Caki2 (cell line): ENCODE results near the gene MKX. TPM values are rescaled to one million over a fixed set of nuclear protein-coding genes. Genes with fewer than 3 reads are reported as not detected.

Experiments used
- DNase-seq: peaks from one replicate; pipeline ENCODE4 v3.0.0-alpha.2; 2015; ENCODE audit warnings: low read depth
- in situ Hi-C: cut with HindIII; loops from 2 replicates; pipeline ENCODE4 v1.10.0; 2016; ENCODE audit warnings: low sequenced_read_pairs, low pct_unique_long_range_greater_than_20kb, mixed read lengths
- total RNA-seq: library from RNA; depleted of rRNA; stranded (reverse); fragments of >200 nt; shearing (Covaris generic); gene quantifications from 2 replicates; pipeline ENCODE4 v1.2.3, GENCODE V29; 2014; ENCODE audit warnings: low replicate concordance

MKX gene
- total RNA-seq, 1 experiment from 2014 or later: not detected

DNA sequence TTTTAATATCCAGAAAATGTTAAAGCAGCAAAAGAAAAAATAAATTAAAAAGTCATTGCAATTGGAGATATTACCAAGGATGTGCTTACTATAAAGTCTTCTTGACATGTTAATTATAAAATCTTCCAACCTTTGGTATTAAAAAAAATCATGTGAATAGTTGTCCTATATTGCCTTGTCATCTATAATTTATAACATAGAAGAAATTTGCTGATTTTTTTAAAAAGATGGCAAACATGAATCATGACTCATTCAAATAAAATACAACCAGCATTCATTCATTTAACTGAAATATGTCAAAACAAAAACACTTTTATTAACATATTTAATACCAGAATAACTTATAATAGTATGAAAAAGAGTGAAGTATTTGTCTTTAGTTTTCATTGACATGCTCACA, 72.6 kb downstream of the MKX start:
- in situ Hi-C loops: no loop called here
- no peak for DNase-seq

DNA sequence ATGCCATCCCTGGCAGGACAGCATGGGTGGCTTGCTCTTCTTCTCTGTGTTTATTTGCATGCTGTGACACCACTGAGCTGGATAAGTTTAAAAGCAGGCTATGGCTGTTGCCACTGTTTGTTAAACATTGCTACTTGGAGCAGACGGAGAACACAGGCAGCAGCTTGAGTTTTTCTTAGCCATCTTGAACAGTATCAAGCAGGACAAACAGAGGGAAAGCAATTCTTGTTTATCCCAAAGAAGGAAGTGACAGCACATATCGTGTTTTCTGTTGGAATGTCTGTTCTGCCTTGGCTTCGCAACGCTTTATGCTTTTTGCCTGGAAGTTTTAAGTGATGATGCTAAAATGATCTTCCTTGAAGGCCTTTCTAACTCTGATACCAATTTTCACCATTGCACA, 73.8 kb downstream of the MKX start:
- in situ Hi-C loops: no loop called here
- no peak for DNase-seq

DNA sequence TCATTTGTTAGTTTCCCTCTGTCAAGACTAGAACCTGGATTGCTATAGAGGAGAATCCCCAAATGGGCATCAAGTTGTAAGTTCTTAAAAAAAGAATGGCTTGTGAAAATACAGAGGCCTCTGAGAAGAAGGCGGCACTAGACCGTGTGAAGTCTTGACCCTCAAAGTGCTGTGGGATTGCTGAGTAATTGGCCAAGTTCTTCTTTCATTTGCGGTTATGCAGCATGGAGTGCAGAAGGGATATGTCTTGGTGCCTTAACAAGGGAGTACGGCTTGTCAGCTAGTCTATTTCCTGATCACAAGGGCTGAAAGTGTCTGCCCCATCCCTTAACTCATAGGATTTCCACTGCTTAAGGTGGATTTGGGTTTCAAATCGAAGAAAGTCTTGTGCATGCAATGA, 81.2 kb downstream of the MKX start:
- in situ Hi-C loops: no loop called here
- no peak for DNase-seq

DNA sequence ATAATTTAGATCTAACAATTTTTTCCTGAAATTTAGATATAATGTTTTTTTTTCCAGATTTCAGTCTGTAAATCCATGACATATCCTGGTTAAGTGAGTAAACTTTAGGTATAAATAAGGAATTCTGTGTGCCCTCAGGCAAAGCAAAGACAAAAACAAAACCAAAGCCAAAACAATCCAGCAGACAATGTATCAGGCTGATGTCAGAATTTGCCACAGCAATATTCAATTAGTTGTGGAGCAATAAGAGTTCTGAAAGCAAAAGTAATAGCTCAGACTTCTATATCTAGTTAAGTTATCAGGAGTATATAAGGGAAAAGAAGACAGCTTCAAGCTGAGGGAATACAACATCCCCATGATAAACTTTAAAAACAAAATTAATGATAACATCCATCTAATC, 82.0 kb downstream of the MKX start:
- in situ Hi-C loops: no loop called here
- DNase-seq: no peak

DNA sequence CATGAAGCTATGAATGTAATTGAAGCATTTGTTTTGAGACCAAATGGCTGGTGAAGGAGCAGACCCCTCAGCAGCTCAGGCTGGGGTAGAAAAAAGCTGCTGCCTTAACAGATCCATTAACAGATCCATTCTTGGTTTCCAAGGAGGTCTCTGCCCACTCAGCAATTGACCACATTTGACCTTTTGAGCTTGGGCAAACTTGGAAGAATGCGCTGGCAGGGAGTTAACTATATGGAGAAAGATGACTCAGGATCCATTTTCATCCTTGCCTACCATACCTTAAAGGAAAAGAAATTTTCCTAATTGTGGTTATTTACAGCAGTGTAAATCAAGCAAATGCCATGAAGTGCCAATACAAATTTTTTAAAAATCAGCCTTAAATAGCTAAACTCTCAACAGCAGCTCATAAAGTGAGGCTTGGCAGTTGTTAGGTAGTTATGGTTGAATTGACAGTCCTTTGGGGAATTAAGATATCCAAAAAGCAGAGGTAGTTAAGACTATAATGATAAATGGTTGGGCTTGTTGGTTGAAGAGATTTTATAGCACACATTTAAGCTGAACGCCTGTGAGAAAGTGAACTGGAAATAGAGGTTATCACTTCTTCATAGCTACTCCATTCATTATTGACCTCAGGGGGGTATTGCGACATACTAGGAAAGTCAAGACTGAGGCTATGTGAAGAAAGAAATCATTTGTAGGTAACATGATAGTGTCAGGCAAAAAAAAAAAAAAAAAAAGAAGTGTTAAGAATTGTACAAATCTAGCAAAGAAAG, 83.9 kb downstream of the MKX start:
- no peak for DNase-seq
- in situ Hi-C loops: no loop called here

DNA sequence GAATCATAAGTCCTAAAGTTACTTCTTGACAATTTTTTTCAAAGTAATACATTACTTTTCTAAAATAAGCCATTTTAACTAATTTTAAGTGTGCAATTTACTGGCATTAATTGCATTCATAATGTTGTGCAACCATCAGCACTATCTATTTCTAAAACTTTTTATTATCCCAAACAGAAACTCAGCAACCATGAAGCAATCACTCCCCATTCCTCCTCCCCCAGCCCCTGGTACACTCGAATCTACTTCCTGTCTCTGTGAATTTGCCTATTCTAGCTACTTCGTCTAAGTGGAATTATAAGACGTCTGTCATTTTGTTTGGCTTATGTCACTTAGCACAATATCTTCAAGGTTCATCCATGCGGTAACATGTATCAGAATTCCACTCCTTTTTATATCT, 84.9 kb downstream of the MKX start:
- DNase-seq: no peak
- in situ Hi-C loops: no loop called here

DNA sequence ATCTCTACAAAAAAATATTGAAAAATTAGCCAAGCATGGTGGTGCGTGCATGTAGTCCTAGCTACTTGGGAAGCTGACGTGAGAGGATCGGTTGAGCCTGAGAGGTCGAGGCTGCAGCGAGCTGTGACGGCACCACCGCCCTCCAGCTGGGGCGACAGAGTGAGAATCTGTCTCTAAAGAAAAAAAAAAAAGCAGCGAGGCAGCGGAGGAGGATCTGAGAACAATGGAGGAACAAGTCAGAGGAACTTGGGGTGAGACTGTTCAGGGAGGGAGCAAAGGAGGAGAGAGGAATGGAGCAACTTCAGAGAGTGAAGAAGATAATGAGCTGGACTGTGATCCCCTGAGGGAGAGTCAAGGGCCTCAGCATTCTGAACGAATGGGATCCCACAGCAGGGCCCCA, 85.4 kb downstream of the MKX start:
- in situ Hi-C loops: no loop called here
- DNase-seq: no peak

DNA sequence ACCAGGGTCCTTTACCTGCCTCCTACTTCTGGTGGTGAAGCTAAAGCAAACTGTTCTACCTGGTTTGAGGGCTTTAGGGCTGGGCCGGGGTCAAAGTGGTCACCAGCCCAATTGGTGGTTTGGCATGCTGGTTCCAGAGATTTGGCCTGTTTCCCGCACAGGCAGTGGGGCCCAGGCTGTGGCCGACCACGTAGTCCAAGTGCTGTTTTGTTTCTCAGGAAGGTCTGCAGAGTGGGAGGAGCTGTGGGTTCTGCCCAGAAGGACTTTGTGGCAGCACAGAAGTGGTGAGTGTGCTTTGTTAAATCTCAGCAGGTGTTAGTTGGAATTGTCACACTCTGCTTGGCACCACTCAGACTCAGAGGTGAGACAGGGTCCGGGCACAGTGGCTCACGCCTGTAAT, 85.8 kb downstream of the MKX start:
- no peak for DNase-seq
- in situ Hi-C loops: no loop called here

DNA sequence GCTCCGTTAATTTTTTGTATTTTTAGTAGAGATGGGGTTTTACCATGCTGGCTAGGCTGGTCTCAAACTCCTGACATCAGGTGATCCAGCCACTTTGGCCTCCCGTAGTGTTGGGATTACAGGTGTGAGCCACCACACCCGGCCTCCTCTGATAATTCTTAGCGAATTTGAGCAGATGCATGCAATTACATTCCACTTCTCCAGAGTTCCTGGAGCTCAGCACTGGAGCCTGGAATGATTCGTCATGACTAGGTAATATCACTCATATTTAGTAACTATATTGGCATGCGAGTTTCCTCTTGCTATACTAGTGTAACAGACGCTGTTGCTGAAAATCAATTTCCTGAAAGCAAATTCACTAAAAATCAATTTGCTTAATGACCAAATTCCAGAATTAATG, 86.8 kb downstream of the MKX start:
- no peak for DNase-seq
- in situ Hi-C loops: no loop called here

DNA sequence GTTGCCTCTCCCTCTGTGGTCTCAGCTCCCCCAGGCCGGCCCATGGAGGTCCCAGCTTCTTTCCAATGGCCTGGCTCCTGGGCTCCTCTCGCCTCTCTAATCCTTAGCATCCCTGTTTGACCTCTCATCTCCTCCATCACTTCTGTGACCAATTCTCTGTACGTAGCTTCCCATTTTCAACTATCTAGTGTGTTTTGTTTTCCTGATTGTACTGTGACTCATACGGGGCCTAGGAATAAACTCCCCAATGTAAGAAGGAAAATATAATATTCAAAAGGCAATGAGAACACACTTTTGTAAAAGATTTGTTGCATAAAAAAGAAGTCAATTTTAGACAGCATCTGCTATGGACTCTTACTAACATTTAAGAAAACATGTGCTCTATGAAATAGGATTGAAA, 90.3 kb downstream of the MKX start:
- in situ Hi-C loops: no loop called here
- no peak for DNase-seq

DNA sequence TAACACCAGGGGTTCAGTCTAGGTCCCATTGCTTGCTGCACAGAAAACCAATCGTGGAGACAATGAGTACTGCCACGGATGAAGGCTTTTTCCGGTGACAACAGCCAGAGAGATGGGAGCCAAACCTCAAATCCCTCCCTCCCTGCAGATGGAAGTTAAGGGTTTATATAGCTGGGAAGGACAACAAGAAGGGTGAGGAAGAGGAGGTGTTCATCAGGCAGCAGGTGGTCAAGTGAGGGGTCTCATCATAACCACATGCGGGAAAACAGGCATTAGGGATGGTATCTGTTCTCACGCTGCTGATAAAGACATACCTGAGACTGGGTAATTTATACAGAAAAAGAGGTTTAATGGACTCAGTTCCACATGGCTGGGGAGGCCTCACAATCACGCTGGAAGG, 91.3 kb downstream of the MKX start:
- DNase-seq: no peak
- in situ Hi-C loops: no loop called here

DNA sequence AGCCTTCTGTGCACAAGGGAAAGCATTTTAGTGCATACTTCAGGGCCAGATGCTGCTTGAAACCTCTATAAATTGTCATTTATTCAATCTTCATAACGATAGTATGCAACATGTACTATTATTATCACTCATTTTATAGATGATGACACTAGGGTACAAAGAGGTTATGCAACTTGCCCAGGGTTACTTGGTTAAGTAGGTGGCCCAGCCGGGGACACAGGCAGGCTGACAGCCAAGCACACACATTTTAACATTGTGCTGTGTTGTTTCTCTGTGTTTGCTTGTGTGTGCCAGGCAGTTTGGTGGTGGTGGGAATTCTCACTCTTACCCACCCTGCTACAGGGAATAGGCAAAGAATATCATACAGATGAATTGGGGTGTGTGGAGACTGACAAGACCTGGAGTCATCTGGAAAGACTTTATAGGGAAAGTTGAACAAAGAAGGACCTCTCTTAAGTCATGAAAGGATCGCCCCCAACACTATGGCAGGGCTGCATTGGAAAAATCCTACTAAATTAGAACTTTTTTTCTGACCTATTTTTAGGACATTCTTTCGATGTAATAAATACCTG, 98.9 kb downstream of the MKX start:
- in situ Hi-C loops: no loop called here
- no peak for DNase-seq

DNA sequence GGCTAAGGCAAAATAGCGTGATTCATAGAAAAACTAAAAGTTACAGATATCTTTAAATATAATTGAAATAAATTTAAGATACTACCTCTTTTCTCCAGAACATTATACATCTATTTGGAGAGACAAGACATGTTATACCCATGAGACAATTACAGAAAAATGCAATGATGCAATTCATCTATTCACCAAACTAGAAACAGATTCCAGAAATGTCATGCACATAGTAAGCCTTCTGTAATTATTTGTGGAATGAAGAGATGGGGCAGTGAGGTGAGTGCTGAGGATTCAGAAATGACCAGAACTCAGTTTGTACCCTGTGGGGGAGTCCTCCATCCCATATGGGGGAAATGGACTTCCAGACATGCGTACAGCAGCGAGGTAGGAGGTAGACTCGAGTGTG, 99.4 kb downstream of the MKX start:
- in situ Hi-C loops: no loop called here
- DNase-seq: no peak

DNA sequence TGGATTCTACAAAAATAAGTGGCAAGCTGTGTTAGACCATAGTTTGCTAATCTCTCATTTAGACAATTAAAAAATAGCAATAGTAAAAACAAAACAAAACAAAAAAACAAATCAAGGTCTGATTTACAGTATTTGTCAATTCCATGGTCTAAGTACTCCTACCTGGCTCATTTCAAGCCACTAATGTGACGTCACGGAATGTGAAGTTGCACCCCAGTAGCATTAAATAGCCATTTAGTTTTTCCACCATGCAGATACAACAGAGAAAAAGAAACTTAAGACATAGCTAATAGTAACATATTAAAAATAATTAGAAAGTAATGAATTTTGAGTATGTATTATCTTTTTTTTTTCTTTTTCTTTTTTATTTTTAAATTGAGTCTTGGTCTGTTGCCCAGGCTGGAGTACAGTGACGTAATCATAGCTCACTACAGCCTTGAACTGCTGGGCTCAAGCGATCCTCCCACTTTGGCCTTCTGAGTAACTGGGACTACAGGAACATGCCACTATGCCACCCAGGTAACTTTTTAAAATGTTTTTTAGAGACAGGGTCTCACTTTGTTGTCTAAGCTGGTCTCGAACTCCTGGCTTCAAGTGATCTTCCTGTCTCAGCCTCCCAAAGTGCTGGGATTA, 101.2 kb downstream of the MKX start:
- no peak for DNase-seq
- in situ Hi-C loops: no loop called here

DNA sequence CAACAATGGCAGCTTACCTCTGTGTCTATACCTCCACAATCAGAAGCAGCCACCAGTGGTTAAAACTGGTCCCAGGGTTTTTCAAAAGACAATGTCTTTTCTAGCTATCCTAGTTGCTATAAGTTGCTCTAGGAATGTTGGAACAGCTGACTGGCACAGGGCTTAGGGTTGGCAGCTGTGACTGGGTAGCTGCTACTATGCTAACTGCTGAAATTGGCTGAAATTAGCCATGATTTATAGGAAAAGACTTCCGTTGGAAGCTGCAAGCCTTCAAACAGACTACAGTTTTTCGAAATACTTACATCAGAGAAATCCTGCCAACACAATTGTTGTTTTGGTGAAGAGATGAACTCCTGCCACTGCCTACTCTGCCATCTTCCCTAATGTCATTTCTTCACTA, 102.3 kb downstream of the MKX start:
- in situ Hi-C loops: no loop called here
- no peak for DNase-seq

DNA sequence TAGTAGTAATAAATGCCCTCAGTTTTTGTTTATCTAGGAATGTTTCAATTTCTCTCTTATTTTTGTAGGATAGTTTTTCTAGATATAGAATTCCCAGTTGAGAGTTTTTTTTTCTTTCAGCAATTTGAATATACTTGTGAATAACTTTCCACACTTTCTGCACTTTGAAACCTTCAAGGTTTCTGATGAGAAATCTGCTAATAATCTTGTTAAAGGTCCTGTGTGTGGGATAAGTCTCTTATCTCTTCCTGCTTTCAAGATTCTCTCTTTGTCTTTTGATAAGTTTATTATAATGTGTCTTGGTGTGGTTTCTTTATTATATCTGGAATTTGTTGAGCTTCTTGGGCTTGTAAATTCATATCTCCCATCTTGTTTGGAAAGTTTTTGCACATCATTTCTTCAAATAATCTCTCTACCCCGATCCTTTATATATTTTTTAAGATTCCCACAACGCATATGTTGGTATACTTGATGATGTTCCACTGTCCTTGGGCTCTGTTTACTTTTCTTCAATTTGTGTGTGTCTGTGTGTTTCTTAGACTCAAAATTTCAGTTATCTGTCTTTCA, 103.5 kb downstream of the MKX start:
- in situ Hi-C loops: no loop called here
- no peak for DNase-seq

DNA sequence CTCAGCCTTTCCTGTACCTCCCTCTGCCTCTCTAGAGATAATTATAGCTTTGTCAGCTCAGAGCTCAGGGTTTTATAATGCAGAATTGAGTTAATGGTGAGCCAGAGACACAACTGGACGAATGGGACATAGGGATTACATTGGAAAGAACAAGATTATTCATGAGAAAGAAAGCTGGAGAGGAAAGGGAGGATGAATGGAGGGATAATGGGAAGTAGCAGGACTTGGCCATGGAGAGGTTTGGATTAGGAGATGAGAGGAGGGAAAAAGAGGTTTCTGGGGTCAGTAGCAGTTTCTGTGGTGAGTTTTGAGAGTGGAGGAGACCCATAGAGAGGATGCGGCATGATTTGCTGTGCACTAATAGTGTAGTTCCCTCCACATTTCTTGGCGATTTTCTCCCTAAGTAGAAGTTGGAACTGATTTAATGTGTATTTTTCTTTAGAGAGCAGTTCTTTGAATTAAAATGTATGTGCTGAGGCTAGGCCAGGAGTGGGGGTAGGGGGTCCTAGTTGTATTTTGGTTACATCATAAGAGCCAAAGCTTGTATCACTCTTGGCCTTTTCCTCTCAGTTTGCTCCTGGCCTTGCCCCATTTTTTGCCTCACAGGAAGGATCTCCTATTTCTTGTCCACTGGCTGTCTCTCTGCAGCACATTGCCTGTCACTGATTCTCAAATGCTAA, 107.4 kb downstream of the MKX start:
- no peak for DNase-seq
- in situ Hi-C loops: no loop called here

DNA sequence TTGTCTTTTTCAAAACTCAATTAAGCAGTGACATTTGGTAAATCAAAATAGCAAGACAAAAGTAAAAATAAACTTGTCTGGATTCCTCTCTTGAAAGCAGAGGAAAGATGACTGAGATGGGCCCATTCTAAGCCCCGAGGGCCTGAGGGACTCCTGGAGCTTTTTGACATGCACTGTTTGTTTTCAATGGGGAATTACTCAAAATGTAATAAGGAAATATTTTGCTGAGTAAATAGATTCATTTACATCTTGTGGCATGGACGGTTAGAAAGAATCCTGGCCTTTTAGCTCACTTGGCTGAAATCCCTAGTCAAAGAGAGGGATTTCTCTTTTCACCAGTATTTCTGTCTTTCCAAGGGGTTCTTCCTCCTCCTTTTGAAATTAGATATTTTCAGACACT, 108.0 kb downstream of the MKX start:
- no peak for DNase-seq
- in situ Hi-C loops: no loop called here

DNA sequence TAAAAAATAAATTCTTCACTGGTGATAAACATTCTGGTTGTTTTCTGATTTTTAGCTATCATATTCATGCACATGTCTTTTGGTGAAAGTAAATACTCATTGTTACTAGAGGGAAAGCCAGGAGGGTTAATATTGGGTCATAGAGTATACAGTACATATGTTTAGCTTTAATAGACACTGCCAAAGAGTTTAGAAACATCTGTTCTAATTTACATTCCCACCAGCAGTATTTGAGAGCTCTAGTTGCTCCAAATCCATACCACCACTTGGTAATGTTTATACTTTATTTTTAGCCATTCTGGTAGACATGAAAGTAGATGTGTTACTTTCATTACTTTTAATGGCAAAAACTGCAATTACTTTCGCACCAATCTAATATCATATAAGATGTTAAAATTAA, 108.8 kb downstream of the MKX start:
- no peak for DNase-seq
- in situ Hi-C loops: no loop called here
